Stimulated activated CD8-positive, alpha-beta memory T cell treated with anti-CD3 and anti-CD28 coated beads, Interleukin-12 subunit alpha, Interleukin-12 subunit beta, amount 100 ng/mL, for 24 hours (primary cell): ENCODE data around the gene LENEP.
"Not testable (repeated sequence)": the region's sequence is repeated elsewhere in the genome, so short reads cannot be mapped to it uniquely, and the experiment has no call there.

ENCODE experiments used
- DNase-seq: peaks from one replicate; pipeline ENCODE4 v3.0.0-alpha.2; 2020; ENCODE audit errors: extremely low read depth

The LENEP gene

DNA sequence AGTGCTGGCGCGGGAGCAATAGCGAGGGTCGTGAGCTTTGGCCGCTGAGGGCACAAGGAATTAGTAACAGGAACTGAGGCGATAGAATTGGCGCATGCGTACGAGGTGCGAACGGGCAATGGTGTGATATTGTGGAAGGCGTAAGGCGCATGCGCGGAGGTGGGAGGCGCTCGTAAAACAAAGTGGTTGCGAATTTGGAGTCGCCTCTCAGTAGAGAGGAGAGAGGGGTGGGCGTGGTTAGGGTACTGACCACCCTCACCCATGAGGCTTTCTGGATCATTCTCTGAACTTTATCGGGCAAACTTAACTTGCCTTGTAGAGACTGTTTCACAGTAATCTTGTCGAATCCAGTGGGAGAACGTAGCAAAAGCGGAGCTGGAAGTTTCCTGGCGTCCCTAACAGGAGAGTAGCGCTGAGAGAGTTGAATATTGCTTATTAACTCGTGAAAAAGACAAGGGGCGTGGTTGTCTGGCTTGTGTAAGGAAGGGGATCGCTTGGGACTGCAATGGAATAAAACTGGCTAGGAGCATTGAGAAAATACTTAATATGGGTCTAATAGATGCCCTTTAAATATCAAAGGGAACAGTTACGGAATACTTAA, 18.5 kb upstream of the LENEP start:
- peak; percentile 82 for DNase-seq

DNA sequence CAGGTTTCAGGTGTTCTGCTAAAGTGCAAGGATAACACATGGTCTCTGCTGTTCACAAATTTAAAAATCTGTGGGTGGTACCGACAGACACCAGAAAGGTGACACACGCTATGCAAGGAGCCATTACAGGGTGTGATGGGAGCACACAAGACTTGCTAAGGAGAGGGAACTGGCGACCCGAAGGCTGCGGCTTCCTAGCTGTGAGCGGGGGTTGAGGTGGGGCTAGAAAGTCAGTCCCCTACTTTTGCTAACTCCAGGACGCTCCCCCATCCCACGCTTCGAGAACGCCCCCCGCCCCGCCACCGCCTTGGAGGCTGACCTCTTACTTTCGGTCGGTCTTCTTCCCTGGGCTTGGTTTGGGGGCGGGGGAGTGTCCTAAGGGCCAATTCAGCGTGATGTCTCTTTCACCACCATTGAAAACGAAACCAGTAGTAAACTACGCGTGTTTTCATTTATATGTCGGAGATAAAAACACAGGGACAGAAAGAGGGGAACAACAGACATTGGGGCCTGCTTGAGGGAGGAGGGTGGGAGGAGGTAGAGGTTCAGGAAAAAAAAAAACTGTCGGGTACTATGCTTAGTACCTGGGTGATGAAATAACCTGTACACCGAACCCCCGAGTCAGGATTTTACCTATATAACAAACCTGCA, 17.9 kb upstream of the LENEP start:
- no peak for DNase-seq

DNA sequence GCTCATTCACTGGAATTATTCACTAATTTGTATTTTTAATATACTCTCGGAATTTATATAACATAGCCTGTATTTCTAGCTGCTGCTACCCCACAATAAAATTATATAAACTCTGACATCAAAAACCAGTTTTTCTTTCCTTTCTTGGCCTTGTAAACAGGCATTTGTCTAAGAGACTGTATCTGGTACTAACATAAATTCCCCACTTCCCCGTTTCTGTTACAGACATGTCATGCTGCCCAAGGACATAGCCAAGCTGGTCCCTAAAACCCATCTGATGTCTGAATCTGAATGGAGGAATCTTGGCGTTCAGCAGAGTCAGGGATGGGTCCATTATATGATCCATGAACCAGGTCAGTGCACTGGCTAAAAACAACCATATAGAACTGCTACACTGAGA, 15.6 kb upstream of the LENEP start:
- DNase-seq: not testable (repeated sequence)

GRCh38 chr1:154978360-154978759, 15.0 kb upstream of the LENEP start:
- no peak for DNase-seq

DNA sequence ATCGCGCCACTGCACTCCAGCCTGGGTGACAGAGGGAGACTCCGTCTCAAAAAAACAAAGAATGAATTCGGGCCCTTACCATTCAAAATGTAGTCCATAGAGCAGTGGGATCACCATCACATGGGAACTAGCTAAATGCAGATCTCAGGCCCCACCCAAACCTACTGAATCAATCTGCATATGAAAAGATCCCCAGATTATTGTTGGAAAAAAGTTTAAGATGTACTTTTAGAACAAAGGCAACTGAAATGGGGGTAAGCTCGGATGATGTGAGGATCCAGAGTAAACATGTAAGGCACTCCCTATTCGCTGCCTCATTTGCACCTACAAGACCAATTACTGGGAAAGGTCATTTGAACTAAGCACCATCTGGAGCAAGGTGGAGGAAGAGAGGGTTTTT, 11.0 kb upstream of the LENEP start:
- no peak for DNase-seq

DNA sequence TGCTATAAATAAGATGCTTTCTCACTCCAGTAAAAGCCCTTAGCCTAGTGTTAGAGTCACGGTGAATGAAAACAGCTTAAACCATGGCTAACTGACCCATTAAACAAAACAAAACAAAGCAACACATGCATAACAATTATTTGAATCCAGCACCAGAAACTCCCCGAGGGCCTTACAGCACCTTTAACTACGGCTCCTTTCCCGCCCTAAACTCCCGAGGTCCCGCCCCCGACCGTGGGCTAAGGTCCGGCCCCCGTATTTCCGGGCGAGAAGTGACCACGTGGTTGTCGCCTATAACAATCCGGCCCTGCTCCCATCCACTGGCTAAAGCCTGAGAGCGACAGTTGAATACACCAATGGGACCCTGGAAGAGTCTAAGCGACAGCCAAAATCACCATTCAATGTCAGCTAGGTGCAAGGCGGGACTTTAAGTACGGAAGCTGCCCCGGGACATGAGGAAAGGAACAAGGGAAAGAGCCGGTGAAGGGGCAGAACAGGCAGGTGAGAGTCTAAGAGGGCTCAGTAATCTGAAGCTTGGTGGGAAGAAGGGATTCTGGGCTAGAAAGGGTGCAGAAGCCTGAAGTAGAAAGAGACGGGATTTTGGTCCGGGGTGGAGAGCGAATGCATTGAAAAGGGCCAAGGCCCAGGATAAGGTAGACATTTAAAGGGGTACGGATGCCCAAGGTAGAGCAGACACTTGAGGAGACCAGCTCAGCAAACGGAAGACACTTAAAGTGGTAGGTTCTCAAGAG, 10.3 kb upstream of the LENEP start, which contains the start of gene FLAD1:
Gene FLAD1, plus strand, starts transcription at position 448 of the 752 bp plus-strand sequence. CDS start 351 bp downstream, outside the sequence.
- peak; percentile 92 for DNase-seq

DNA sequence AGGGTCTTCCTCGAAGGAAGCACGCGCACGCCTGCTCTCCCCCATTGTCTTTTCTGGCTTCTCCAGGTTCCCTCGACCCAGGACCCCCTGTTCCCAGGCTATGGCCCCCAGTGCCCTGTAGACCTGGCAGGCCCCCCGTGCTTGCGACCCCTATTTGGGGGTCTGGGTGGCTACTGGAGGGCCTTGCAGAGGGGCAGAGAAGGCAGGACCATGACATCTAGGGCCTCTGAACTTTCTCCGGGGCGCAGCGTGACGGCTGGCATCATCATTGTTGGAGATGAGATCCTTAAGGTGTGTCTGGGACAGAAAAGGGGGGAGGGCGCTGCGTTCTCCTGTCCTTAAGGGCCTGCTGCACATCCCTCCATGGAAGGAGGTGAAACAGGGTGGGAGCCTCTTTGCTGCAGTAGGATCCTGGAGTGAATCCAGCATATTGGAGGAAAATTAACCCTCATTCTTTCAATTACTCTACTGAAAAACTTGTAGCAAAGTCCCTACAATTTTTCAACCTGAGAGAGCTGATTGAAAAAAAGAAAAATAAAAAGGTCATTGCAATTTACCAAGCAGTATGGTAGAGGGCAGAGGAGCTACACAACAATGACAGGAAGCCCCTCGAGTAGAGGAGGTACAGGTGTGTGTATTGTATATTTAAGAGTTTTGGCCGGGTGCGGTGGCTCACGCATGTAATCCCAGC, 9.5 kb upstream of the LENEP start:
- DNase-seq: no peak

- DNase-seq: not testable (repeated sequence)
Measured at GRCh38 chr1:154986736-154987135, 6.7 kb upstream of the LENEP start.

GRCh38 chr1:154987326-154987725, 6.1 kb upstream of the LENEP start:
- no peak for DNase-seq

DNA sequence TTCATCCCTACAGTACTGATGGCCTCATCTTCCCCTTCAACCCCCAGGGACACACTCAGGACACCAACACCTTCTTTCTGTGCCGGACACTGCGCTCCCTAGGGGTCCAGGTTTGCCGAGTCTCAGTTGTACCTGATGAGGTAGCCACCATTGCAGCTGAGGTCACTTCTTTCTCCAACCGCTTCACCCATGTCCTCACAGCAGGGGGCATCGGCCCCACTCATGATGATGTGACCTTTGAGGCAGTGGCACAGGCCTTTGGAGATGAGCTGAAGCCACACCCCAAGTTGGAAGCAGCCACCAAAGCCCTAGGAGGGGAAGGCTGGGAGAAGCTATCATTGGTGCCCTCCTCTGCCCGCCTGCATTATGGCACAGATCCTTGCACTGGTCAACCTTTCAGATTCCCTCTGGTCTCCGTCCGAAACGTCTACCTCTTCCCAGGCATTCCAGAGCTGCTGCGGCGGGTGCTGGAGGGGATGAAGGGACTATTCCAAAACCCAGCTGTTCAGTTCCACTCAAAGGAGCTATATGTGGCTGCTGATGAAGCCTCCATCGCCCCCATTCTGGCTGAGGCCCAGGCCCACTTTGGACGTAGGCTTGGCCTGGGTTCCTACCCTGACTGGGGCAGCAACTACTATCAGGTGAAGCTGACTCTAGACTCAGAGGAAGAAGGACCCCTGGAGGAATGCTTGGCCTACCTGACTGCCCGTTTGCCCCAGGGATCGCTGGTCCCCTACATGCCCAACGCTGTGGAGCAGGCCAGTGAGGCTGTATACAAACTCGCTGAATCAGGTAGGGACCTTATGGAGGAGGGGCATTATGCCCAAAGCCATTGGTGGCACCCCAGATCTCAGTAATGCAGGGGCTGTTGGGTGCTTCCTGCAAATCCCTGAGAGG, 5.1 kb upstream of the LENEP start:
- DNase-seq: no peak

DNA sequence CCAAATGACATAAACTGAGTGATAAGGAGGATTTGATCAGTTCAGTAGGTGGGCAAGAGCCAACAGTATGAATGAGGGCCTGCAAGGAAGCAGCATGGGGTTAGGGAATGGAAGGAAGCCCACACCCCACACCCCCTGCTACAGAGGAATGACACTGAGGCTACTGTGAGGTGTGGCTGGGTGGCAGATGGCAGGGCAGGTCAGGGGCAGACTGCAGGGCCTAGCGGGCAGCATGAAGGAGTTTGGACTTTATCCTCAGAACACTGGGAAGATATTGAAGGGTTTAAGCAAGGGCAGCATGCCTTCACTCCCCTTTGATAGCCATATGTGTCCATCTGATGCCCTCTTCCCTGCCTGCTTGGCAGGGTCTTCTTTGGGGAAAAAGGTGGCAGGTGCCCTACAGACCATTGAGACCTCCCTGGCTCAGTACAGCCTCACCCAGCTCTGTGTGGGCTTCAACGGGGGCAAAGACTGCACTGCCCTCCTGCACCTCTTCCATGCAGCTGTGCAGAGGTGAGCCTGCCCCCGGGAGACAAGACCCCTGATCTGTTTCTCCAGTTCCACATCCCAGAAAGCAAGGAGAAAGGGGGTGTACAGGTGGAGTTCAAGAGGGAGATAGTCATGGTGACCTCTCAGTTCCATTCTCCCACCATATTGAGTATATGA, 4.1 kb upstream of the LENEP start:
- no peak for DNase-seq

DNA sequence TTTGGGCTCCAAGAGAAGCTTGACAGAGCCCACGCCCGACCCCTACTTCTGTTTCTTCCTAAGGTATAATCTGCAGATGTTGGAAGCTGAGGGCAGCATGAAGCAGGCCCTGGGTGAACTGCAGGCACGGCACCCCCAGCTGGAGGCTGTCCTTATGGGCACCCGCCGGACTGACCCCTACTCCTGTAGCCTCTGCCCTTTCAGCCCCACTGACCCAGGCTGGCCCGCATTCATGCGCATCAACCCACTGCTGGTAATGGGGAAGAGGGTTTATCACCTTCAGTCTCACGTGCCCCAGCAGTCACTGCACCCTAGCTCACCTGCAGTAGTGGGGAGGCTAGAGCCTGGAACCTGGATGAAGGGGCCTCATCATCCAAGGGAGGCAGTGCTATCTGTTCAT, 3.1 kb upstream of the LENEP start:
- no peak for DNase-seq

DNA sequence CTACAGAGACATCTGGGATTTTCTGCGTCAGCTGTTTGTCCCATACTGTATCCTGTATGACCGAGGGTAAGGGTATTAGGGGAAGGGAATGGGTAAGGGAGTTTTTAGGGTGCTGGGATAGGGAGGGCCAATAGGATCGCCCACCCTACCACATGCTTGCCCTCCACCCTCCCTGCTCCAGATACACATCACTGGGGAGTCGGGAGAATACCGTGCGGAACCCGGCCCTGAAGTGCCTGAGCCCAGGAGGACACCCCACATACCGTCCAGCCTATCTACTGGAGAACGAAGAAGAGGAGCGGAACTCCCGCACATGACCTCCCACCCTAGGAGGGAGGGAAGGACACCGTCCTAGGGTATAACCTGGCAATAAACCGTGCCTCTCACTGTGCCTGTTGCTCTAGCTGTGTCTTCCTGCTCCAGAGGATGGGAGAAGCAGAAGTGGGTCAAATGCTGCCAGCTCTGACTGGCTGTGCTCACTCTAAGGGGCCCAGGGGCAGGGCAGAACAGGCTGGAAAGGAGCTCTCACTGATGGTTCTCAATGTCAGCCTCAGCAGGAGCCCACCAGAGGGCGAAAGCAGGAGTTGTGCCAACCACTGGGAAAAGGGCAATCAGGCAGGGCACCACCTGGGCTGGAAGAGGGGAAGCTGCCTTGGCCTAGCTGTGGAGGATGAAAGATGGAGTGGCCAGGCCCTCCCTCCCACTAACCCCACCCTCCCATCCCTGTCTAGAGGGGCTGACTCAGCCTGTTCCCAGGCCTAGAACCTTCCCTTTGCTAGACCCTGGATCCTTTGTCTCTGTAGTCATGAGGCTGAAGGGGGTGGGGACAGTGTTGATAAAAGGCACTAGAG, 440 bp upstream of the LENEP start:
- no peak for DNase-seq

GRCh38 chr1:154994269-154994587, 842 bp downstream of the LENEP start:
- DNase-seq: no peak

DNA sequence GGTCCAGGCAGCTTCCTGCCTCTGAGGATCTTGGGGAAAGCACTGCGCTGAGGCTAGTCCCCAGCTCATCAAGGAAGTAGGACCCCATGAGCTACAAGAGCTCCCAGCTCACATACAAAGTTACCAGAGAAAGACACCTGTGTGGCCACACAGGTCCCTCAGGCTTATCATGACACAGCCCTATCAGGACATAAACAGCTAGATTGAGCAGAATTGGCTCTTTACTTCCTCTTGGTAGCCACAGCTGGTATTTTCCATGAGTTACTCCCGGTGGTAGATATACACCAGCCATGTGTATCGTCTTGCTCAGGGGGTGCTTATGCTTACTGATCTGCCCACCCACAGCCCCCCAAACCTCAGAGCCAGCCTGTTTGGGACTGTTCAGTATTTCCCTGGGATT, 1.2 kb downstream of the LENEP start:
- no peak for DNase-seq

DNA sequence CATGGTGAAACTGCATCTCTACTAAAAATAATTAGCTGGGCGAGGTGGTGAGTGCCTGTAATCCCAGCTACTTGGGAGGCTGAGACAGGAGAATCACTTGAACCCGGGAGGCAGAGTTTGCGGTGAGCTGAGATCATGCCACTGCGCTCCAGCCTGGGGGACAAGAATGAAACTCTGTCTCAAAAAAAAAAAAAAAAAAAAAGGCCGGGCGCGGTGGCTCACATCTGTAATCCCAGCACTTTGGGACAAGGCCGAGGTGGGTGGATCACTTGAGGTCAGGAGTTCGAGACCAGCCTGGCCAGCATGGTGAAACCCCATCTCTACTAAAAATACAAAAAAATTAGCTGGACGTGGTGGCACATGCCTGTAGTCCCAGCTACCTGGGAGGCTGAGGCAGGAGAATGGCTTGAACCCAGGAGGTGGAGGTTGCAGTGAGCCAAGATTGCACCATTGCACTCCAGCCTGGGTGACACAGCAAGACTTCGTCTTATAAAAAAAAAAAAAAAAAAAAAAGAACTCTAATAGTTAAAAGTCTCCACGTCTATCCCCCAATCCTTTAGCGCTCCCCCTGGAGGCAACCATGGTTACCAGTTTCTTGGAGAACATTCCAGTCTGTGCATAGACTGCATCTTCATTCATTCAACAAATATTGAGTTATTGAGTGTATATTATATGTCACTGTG, 2.1 kb downstream of the LENEP start:
- not testable (repeated sequence) for DNase-seq

- DNase-seq: no peak
Measured at GRCh38 chr1:154996966-154997701, 3.7 kb downstream of the LENEP start.

DNA sequence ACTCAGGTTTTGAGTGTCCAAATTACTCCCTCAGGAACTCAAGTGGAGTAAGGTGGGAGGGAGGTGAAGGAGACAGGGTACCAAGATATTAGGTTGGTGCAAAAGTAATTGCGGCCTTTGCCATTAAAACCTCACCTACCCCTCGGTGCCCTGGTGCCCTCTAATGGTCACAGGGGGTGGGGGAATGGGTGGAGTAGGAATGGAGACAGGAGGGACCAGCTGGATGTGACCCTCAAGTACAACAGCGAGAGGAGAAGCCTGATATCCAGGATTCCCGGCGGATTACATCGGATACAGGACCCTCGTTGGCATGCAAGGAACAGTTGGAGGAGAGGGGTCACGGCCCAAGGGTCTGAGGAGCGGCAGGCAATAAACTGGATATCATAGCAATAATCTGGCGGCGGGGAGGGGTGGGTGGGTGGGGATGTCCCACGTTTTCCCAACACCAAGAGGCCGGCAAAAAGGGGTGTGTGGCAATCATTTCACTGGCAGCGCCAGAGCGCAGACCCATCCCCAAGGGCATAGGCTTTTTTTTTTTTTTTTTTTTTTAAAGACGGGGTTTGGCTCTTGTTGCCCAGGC, 4.9 kb downstream of the LENEP start:
- DNase-seq: no peak
